Stimulated activated CD4-positive, alpha-beta T cell treated with anti-CD3 and anti-CD28 coated beads, Interleukin-1b, Interleukin-23, amount 100 ng/mL, for 4 hours (primary cell): ENCODE data around the gene PDE8B.
A peak's percentile ranks its signal among the peaks of the same experiment; 100 is the strongest.
"Not testable (repeated sequence)": the region's sequence is repeated elsewhere in the genome, so short reads cannot be mapped to it uniquely, and the experiment has no call there.

Experiments
- DNase-seq, 2 donors: peaks; one replicate each; pipeline ENCODE4 v3.0.0-alpha.2; 2020; ENCODE audit warnings: low read depth in 2 of 2

The PDE8B gene

DNA sequence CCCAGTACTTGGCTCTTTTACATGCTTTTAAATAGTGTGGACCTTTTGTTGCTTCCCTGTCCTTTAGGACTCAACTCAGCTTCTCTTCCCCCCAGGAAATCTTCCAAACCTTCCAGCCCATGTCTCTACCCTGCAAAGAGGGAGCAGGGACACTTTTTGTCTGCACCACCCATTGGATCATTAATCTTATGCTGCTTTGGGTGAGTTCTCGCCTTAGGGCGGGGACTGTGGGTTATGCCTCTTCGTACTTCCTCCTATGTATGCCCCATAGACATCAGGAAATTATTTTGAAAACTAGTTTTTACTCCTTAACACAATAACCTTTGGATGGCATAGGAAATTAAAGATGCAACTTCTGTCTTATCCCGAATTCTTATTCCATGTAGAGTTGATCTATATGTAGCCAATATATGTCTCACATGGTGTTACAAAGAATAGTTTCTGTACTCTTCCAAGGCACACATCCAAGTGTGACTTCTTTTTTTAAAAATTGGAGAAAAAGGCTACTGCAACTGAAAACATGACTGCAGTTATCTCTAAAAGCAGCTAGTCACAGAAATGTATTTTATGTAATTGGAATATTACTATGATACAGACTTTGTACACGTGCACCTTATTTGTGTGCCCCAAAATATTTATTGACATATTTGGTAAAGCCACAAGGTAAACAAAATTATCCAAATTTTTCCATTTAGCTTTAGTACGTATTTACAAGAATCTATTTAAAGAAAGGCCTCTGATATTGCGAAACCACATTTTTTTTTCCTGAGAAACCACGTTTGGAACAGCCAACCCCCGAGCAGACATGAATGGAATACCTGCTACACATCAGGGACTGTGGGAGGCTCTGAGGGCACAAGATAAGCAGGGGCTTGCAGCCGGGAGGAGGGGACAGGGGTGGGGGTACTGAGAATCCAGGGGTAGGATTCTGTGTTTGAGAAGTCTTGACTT is 148.1 kb downstream of the PDE8B start:
- DNase-seq, result no peak

DNA sequence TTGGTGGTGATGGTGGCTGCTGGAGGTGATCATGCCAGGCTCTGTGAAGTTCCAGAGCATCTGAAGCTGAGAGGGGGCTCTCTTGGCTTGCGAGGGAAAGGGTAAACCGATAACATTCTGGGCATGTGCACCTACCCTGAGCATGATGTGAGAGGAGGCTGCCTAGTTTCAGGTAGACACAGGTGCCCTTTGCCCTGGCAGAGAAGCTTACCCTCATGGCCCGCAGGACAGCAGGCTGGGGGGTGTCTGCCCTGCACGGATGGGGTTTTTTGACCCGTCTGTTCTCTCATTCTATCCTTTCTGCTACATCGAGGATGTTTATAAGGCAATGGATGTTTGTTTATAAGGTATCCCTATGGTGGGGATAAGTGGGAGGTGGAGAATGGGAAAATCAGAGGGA is 148.8 kb downstream of the PDE8B start:
- no peak for DNase-seq

DNA sequence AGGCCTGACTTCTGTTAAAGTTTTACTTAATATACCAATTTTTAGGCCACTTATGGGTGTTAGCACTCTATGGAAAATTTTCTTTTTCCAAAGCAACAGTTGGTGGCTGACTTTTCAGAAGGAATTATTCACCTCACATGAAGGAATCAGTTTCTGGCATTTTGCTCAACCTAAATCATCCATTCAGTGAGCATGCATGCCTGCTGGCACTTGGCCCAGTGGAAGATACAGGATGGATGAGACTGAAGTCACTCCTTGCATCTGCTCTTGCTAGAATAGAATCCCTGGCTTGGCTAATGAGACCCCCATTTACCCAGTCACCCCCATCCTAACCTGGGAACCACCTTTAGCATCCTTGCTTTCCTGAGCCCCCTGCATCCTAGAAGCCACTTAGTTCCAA is 149.9 kb downstream of the PDE8B start:
- DNase-seq, result no peak

DNA sequence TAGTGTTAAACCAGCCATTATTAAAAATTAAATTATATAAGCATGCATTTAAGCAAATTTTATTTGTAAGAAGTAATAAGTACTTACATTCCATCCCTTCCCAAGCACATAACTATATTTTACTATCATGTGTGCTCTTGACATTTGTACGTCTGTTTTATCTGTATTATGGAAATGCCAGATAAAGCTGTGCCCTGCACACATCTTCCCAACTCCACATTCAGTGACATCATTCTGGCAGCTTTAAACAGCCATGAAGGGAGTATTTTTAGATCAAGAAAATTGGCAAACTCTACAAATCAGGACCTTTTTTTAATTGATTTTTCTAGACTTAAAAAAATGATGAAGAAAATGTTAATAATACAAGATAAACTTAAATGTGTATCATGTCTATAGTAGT is 150.5 kb downstream of the PDE8B start:
- no peak for DNase-seq

DNA sequence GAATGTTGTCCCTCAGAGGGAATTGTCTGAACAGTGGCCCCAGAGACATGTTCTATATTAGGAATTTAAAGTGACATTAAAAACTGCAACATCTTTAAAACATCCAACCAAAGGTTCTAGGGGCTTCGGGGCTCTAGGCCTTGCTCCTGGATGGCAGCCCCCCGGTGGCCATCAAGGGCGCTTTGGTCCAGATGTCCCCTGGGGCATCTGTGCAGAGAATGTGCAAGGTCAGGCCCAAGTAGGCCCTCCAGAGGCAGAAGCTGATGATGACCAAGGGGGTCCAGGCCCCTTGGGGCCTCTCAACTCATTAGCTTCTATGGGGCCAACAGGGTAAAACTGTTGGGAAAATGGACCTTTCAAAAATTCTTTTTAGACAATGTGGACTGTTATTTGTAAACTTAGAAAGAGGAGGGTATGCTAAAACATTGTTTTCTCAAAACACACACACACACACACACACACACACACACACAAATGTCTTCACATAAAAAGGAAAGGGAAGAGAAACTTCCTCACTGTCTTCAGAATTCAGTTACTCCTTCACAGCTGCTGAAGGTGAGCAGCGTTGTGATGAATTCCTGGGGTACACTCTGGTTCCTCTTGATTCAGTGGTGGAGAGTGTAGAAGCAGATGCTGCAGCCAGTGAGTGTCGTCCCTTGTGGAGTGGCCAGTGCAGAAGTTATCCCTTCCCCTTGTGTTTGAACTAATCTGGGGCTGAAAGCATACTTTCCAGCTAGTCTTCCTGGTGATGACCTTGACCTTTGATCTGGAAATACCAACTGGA is 156.4 kb downstream of the PDE8B start:
- no peak for DNase-seq

DNA sequence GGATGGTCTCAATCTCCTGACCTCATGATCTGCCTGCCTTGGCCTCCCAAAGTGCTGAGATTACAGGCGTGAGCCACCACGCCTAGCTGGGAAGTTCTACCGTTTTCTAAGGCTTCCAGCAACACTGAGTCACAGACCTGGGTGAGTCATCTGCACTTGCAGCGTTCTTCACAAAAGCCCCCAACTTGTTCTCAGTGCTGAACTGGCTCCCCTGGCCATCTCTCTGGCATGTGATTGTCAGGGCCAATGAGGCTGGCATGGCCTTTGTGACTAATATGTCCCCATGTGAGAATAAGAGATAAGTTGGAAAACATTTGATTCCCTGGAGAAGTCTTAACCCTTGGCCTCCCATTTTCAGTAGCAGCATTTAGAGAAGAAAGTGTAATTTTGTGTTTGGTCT is 157.3 kb downstream of the PDE8B start:
- no peak for DNase-seq

DNA sequence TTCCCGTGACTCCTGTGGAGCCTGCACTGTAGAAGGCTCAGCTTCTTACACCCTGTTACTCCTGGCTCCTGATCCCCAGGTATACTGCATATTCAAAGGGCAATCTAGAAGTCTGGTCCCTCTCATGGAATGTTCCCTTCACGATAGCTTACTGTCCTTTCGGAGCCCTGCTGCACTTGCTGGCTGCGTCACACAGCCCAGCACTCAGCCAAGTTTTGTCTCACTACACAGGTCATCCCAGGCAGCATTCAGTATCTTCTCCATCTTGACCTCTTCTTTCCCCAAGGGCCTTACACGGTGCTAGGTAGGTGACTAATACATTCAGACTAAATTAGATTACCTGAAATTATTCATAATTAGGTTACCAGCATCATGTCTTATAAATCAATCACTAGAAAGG is 157.9 kb downstream of the PDE8B start:
- no peak for DNase-seq

DNA sequence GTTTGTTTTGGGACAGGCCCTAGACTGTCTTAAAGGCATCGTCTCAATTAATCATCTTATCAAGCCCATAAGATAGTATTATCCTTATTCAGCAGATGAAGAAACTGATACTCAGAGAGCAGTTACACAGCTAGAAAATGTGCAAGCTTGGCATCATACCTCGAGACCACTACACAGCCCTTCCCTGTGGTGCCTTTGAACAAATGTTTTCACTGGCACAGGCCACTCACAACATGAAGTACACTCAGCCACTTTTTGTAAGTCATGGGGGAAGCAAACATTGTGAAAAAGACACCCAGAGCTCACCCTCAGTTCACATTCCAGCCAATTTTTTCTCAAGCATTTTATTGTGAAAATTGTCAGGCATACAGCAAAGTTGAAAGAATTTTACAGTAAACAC is 159.1 kb downstream of the PDE8B start:
- DNase-seq, result no peak

DNA sequence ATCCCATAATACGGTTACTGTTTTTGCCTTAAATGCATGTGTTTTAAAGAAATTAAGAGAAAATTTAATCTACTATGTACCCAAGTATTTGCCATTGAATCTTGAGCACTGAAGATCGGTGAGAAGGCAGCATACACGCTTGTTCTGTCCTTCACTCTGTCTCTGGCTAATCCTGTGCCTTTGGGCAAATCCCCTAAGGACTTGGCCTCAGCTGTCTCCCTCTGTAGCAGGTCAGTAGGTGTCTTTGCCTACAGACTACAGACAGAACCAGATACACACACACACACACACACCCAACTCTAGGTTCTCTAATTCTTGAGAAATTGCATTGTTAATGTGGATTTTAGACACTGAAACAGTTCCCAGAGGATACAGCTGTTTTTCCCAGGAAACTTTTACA is 164.2 kb downstream of the PDE8B start:
- DNase-seq, result no peak

DNA sequence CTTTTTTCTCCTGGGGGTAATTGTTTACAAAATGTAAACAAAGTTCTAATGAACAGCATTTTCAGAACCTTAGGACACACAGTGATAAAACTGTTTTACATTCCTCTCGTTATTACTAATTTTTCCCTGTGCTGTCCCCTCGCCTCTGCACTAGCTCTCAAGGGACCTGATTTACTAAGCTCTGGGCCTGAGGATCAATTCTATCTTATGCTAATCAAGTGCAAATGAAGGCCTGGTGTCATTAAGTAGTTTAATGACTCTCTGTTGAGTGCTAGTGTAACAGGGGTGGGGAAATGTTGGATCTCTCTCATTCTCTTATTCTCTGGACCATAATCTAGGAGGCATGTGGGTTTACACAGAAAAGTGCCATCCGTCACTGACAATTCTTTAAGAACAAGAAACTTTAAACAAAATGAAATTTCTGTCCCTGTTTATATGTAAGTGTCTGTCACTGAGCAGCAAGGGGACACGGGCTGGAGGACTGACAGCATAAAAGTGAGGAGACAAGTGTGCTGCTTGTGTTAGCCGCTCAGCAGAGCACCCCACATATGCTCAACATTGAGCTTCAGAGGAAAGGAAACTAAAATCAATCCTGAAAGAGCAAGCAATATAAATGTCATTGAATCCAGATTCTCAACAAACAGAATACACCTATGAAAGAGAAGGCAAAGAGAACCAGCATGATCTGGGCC is 166.3 kb downstream of the PDE8B start:
- DNase-seq, result no peak

DNA sequence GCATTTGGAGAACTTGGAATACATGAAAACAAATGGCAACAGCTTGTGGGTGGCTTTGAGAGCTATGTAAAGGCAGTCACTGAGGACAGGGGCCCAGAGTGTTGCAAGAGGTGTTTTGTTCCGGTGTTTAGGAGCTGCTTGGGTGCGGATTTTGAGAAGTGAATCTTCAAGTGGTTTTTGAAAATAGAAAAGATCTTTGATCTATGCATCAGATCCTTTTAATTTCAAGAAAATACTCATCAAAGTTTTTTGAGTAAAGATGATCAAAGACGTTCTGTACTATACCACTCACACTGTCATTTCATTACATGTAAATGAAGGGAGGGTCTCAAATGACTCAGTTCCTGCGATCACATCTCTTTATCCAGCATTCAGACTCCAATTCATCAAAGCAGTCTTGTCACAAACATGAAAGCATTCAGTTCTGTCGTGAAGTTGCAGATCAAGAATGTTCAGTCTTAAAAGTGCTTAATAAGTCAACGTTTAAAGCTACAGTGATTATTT is 169.1 kb downstream of the PDE8B start:
- peak; percentile 15 to 19 for DNase-seq

DNA sequence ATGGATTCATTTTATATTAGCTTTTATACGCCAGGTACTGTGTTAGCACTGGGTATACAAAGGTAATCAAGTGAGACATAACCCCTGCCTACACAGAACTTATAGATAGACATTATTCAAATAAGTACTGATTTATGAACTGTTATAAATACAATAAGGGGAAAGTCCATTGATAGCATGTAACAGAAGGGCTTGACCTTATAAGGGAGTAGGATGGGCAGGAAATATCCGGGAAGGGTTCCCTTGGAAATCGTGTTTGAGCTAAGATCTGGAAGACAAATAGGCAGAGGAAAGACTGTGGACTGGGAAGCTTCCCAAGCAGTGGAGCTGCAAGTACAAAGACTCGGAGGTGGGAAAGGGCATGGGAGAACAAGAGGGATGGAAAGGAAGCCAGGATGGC is 170.2 kb downstream of the PDE8B start:
- no peak for DNase-seq

DNA sequence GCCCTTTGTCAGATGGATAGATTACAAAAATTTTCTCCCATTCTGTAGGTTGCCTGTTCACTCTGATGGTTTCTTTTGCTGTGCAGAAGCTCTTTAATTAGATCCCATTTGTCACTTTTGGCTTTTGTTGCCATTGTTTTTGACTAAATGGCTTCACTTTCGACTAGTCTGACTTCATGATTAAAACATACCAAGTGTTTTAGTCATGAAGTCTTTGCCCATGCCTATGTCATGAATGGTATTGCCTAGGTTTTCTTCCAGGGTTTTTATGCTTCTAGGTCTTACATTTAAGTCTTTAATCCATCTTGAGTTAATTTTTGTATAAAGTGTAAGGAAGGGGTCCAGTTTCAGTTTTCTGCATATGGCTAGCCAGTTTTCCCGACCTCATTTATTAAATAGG is 172.9 kb downstream of the PDE8B start:
- DNase-seq, result not testable (repeated sequence)

DNA sequence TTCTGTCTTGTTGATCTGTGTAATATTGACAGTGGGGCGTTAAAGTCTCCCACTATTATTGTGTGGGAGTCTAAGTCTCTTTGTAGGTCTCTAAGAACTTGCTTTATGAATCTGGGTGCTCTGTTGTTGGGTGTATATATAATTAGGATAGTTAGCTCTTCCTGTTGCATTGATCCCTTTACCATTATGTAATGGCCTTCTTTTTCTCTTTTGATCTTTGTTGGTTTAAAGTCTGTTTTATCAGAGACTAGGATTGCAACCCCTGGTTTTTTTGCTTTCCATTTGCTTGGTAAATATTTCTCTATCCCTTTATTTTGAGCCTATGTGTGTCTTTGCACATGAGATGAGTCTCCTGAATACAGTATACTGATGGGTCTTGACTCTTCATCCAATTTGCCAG is 175.9 kb downstream of the PDE8B start:
- DNase-seq, result not testable (repeated sequence)

DNA sequence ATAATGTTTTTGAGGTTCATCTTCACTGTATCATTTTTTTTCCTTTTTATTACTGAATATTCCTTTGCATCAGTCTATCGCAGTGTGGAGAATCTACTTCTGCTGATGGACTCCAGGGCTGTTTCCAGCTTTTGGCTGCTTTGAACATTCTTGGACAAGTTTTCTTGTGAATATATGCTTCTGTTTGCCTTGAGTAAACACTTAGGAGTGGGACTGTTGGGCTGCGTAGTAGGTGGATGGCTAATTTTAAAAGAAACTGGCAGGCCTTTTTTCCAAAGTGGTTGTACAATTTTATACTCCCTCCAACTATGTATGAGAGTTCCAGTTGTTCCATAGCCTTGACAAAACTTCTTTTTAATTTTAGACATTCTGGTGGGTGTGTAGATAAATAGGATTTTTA is 179.3 kb downstream of the PDE8B start:
- no peak for DNase-seq

DNA sequence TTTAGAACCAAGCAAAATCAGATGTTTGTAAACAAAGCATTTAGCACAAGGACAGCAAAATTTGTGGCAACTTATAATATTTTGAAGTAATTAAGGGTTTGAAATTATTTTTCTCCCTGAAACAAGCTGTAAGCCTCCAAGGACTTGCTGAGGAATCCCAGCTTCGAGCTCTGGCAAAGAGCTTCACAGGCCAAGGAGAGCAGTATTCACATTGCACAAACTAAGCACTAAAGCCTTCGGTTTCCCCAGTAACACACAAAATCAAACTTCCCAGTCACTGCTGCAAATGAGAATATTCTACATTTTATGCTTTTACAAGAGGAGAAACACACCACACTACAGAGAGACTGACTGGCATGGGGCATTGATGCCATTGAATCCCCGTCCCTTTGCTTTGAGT is 179.7 kb downstream of the PDE8B start:
- no peak for DNase-seq

DNA sequence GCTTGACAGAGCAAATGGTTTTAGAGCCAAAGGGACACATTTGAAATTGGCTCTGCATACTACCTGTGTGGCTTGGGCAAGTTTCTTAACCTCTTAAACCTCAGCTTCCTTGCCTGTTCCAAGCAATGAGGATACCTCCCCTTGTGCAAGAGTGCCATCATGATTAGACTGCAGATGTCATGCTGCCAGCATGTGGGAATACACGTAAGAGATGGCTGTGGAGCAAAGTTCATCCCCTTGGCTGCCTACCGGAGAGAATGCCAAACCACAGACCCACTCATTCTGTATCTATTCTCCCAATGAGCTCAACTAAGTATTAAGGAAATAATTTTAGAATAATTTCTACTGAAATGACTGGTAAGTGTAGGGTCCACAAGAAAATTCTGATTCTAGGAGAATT is 180.3 kb downstream of the PDE8B start:
- DNase-seq, result no peak

DNA sequence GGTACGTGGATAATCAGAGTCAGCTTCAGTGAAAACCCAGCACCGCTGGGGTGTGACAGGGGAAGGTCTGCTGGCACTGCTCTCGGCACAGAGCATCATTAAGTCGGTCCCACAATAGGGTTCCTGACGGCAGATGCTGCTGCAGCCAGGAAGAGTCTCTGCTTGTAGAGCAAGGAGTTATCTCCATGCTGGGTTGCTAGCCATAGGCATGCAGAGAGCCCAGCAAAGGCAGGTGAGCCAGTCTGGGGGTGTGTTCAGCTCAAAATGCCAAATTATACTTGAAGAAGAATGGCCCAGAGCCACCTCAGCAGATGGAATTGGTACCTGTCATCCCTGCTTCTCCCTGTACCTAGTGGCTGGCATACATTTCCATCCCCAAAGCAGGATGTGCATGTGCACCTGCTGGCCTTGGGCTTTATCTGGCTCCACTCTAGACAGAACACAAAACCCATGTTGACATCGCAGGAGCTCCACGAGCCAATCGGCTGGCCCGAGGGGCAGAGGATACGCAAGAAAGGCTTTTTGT is 180.8 kb downstream of the PDE8B start:
- no peak for DNase-seq

DNA sequence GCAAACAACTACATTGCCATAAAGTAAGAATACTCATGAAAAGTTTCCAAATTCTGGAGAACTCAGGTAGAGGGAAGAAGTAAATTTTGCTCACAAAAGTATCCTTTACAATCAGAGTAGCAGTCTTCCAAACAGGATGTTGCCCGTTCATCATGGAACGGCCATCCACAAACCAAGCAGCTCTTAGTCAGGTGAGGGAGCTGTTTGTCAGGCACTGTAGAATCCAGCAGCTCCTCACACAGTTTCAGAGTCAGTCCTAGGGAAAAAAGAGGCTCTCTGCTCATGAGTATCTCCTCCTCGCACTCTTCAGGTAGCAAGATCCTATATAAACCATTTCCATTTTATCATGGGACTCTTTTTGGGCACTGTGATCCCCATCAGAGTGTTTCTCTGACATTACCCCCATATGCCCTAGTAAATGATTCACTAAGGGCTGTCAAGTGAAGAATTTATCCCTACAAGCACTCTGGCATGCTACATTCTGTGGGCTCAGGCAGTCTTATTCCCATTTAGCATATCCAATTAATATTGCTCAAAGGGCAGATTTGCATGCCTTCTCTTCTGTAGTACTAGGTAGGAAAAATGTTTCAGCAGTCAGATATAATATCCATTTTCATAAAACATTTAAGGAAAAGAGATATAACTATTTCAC is 183.7 kb downstream of the PDE8B start:
- no peak for DNase-seq

DNA sequence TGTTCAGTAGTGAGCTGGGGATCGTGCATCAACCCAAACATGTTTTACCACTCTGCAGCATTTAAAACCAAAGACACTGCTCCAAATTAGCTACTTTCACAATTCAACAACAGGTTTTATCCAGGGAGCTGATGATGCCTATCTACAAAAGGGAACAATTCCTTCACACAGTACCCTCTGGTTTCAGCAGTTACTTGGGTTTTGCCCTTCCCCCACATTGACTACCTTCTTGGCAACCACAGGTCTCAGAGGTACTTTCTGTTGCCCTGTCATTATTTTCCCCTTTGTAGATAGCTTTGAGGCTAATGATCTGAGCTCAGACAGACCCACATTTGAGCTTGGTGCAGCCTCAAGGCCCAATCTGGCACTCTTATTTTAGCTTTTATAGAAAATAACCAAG is 185.5 kb downstream of the PDE8B start:
- no peak for DNase-seq

DNA sequence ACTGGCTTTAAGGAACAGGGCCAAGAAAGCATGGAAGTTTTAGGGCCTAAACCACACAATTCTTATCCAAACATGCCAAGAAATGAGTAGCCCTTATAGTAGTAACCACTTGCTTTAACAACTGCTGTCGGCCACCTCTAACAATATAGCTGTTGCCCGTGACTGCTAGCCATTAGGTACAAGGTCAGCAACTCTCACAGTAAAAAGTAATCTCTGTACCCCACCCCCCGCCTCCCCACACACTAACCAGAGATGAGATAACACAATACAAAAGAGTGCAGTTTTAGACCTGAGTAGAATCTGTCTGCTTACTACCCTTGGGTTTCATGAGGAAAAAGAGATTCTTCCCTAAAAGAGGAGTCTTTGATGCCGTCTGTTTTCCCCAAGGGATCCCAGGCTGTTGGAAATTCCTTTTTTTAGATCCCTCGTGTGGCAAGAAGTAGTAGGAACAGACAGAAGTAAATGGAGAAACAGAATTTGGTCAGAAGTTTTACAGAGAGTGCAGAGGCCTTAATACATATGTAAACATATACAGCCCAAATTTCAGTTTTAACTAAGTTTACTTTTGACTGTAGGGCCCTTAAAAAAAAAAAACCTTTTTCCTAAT is 187.3 kb downstream of the PDE8B start:
- no peak for DNase-seq
